ENCODE results near the gene U2SURP.
"Not testable (repeated sequence)": the region's sequence is repeated elsewhere in the genome, so short reads cannot be mapped to it uniquely, and the experiment has no call there.

The U2SURP gene

GRCh38 chr3:143024351-143024960 is 23.1 kb downstream of the U2SURP start:
- no peak for DNase-seq

GRCh38 chr3:143031327-143031726 is 30.0 kb downstream of the U2SURP start:
- no peak for DNase-seq

- DNase-seq, result not testable (repeated sequence)
Measured at GRCh38 chr3:143031796-143032387, 30.5 kb downstream of the U2SURP start.

- DNase-seq, result no peak
Measured at GRCh38 chr3:143035466-143036211, 34.3 kb downstream of the U2SURP start.

GRCh38 chr3:143036557-143036956 is 35.2 kb downstream of the U2SURP start:
- DNase-seq, result no peak

GRCh38 chr3:143037867-143038266 is 36.5 kb downstream of the U2SURP start:
- DNase-seq, result no peak

GRCh38 chr3:143040261-143040879 is 39.0 kb downstream of the U2SURP start:
- no peak for DNase-seq

- DNase-seq, result no peak
Measured at GRCh38 chr3:143041903-143042302, 40.5 kb downstream of the U2SURP start.

- no peak for DNase-seq
Measured at GRCh38 chr3:143045639-143046038, 44.3 kb downstream of the U2SURP start.

GRCh38 chr3:143046075-143046474 is 44.7 kb downstream of the U2SURP start:
- not testable (repeated sequence) for DNase-seq

GRCh38 chr3:143054011-143054410 is 52.6 kb downstream of the U2SURP start:
- no peak for DNase-seq

- DNase-seq, result no peak
Measured at GRCh38 chr3:143056372-143056771, 55.0 kb downstream of the U2SURP start.

- no peak for DNase-seq
Measured at GRCh38 chr3:143060906-143061305, 59.5 kb downstream of the U2SURP start.

GRCh38 chr3:143063018-143063417 is 61.6 kb downstream of the U2SURP start:
- no peak for DNase-seq

GRCh38 chr3:143064777-143065176 is 63.4 kb downstream of the U2SURP start:
- DNase-seq, result no peak

GRCh38 chr3:143065364-143065763 is 64.0 kb downstream of the U2SURP start:
- no peak for DNase-seq

GRCh38 chr3:143066033-143066432 is 64.7 kb downstream of the U2SURP start:
- no peak for DNase-seq

- DNase-seq, result no peak
Measured at GRCh38 chr3:143067201-143067600, 65.8 kb downstream of the U2SURP start.

GRCh38 chr3:143068059-143068458 is 66.7 kb downstream of the U2SURP start:
- no peak for DNase-seq

GRCh38 chr3:143070977-143071551 is 69.7 kb downstream of the U2SURP start:
- no peak for DNase-seq

- DNase-seq, result no peak
Measured at GRCh38 chr3:143071776-143072175, 70.4 kb downstream of the U2SURP start.

GRCh38 chr3:143072298-143073020 is 71.1 kb downstream of the U2SURP start:
- not testable (repeated sequence) for DNase-seq

GRCh38 chr3:143073541-143073940 is 72.2 kb downstream of the U2SURP start:
- DNase-seq, result not testable (repeated sequence)
